Adrenal gland (tissue), 12 donors: Measurements from ENCODE around the gene BBLN. TPM values are rescaled to one million over a fixed set of nuclear protein-coding genes. Genes with fewer than 3 reads are reported as not detected.
A peak's percentile ranks its signal among the peaks of the same experiment; 100 is the strongest.

Experiments used
- DNase-seq, 7 donors: peaks; one replicate each; pipeline ENCODE4 v3.0.0-alpha.2; 2019 to 2020
- H3K27ac ChIP-seq, 5 donors: fragments of 200-600 bp; sonication (generic) in 4 of 5; 1 replicate in 3 of 5; 2 replicates in 2 of 5; pipeline versions ENCODE4 v1.5.1 to v1.8.0; 2016 to 2020; ENCODE audit warnings: mild to moderate bottlenecking in 1 of 5
- H3K27me3 ChIP-seq: fragments of 200-600 bp; 2 replicates; pipeline ENCODE4 v1.8.0; 2021
- H3K36me3 ChIP-seq, 2 donors: fragments of 200-600 bp; replicated peaks in 1 of 2; 1 replicate in 1 of 2; 2 replicates in 1 of 2; pipeline versions ENCODE4 v1.5.1 to v1.8.0; 2018 to 2022
- H3K4me1 ChIP-seq, 2 donors: fragments of 200-600 bp; replicated peaks in 1 of 2; 1 replicate in 1 of 2; 2 replicates in 1 of 2; pipeline versions ENCODE4 v1.5.1 to v1.8.0; 2018 to 2021
- H3K4me3 ChIP-seq, 4 donors: fragments of 200-600 bp; sonication (generic) in 3 of 4; one replicate each; pipeline ENCODE4 v1.5.1; 2016 to 2018
- H3K9me3 ChIP-seq, 3 donors: fragments of 200-600 bp; sonication (generic) in 1 of 3; replicated peaks in 1 of 3; 1 replicate in 2 of 3; 2 replicates in 1 of 3; pipeline versions ENCODE4 v1.5.1 to v1.8.0; 2016 to 2021
- POLR2A ChIP-seq, 2 donors: fragments of 450-650 bp; IDR thresholded peaks; one replicate each; pipeline ENCODE4 v1.6.1; 2017; ENCODE audit warnings: antibody characterized with exemption in 2 of 2, mild to moderate bottlenecking in 2 of 2, moderate library complexity in 1 of 2
- WGBS, 4 donors: extraction: QIAGEN DNeasy Blood & Tissue Kit in 2 of 4; methylation state at CpG; one replicate each; pipeline versions ENCODE4 v1.1.5 to v1.1.7; 2013 to 2017; 5-methylcytosine and 5-hydroxymethylcytosine counted together
- intact Hi-C, 2 donors: fragments of 100-400 bp; cut with DNase I; formaldehyde crosslinking; loops; one replicate each; pipeline versions ENCODE4 v1.14.1 to v1.15.0; 2022 to 2023
- polyA plus RNA-seq, 3 donors: library from polyadenylated mRNA; stranded (reverse); fragments of 200-250 nt in 2 of 3; fragments of 350-450 nt in 1 of 3; fragmentation: Illumina TruSeq in 1 of 3; extraction: RNeasy Lipid Tissue Mini Kit (QIAGEN cat#74804) in 1 of 3; gene quantifications; one replicate each; pipeline ENCODE4 v1.2.3, GENCODE V29; 2013 to 2014
- total RNA-seq, 9 donors: library from RNA; depleted of rRNA in 4 of 9; stranded (reverse); fragments of >200 nt in 4 of 9; fragments of 120-200 nt in 1 of 9; fragmentation: NEBNext Ultra II Directional in 1 of 9; extraction: Animal tissue kit (Norgen Biotek cat#: 25700) in 1 of 9; gene quantifications; one replicate each; pipeline versions ENCODE4 v1.1.0 to v1.2.4, GENCODE V29; 2013 to 2023
- TF ChIP-seq, protein P1 (sequence below), 6 experiments: fragments of 450-650 bp in 4 of 6; fragments of 200-600 bp in 2 of 6; sonication (generic) in 1 of 6; IDR thresholded peaks; 1 replicate in 5 of 6; 2 replicates in 1 of 6; pipeline versions ENCODE4 v1.5.1 to v1.8.0; 2016 to 2021; ENCODE audit warnings: antibody characterized with exemption in 6 of 6, mild to moderate bottlenecking in 2 of 6, moderate library complexity in 1 of 6
- donor health status: healthy with polysubstance abuse.
- donor health status: Bipolar disorder and iron deficiency.
- donor health status: DM: yes; HTN: yes; CAD: no.
- donor health status: DM: no; HTN: no; CAD: no.
- donor health status: DM: no; HTN: no; CAD: no.
- donor health status: DM: yes; HTN: yes; CAD: no.

The BBLN gene
- total and polyA plus RNA-seq, 12 donors: 5.5 to 1,914 (median 419) TPM

DNA sequence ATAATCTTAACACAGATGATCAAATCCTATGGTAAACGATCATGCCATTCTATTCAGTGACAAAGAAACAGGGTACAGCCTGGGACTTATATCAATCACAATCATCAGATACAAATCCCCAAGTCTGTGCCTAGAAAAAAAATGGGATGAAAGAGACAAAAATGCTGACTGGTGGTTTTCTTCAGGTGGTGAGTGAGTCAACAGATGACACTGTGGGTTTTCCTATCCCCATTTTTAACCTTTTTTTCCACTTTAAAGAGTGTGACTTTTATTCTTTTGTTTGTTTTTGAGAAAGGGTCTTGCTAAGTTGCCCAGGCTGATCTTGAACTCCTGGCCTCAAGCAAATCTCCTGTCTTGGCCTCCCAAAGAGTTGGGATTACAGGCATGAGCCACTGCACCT, 28.1 kb downstream of the BBLN start:
- peaks cover 13 to 20% of the 10 kb centered on the region in 2 donors for H3K4me1 ChIP-seq
- intact Hi-C loops: no loop called here
- H3K9me3 ChIP-seq: no peaks in the 10 kb centered on the region
- no peak overlapping the region for H3K4me3 ChIP-seq
- H3K27ac ChIP-seq: no peak overlapping the region
- no peak for TF ChIP-seq POLR2A (IDR thresholded peaks at IDR 0.05)
- TF ChIP-seq, protein P1, sequence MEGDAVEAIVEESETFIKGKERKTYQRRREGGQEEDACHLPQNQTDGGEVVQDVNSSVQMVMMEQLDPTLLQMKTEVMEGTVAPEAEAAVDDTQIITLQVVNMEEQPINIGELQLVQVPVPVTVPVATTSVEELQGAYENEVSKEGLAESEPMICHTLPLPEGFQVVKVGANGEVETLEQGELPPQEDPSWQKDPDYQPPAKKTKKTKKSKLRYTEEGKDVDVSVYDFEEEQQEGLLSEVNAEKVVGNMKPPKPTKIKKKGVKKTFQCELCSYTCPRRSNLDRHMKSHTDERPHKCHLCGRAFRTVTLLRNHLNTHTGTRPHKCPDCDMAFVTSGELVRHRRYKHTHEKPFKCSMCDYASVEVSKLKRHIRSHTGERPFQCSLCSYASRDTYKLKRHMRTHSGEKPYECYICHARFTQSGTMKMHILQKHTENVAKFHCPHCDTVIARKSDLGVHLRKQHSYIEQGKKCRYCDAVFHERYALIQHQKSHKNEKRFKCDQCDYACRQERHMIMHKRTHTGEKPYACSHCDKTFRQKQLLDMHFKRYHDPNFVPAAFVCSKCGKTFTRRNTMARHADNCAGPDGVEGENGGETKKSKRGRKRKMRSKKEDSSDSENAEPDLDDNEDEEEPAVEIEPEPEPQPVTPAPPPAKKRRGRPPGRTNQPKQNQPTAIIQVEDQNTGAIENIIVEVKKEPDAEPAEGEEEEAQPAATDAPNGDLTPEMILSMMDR (IDR thresholded peaks at IDR 0.05): no peak
- no peak for DNase-seq
- H3K36me3 ChIP-seq: peaks cover 0 to 59% of the 10 kb centered on the region in 2 donors
- no peaks in the 10 kb centered on the region for H3K27me3 ChIP-seq
- WGBS, 4 donors: 73 to 80% (median 79%) methylated on average over 1 of the region's 1 CpG

DNA sequence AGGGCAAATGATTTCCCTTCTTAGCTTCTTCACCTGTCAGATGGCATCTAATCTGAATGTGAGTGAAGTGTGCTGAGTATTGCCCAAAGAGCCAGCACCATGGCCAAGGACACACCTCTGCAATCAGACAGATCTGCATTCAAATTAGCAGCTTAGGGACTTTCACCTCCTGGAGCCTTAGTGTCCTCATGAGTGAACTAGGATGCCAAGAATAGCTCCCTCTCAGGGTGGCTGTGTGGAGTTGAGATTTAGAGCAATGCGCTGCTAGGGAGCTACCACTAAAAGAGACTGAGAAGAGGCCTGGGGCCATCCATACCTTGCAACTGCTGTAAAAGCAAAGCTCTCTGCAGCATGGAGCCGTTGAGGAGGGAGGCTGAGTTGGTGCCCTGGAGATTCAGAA, 29.9 kb downstream of the BBLN start:
- no peaks in the 10 kb centered on the region for H3K27me3 ChIP-seq
- intact Hi-C loops: no loop called here
- H3K36me3 ChIP-seq: peaks cover 0 to 43% of the 10 kb centered on the region in 2 donors
- TF ChIP-seq, protein P1 (IDR thresholded peaks at IDR 0.05): no peak
- no peak for TF ChIP-seq POLR2A (IDR thresholded peaks at IDR 0.05)
- H3K4me1 ChIP-seq: peaks cover 13 to 20% of the 10 kb centered on the region in 2 donors
- WGBS, 4 donors: 71 to 94% (median 92%) methylated on average over 2 of the region's 2 CpGs
- H3K27ac ChIP-seq: no peak overlapping the region
- no peak overlapping the region for H3K4me3 ChIP-seq
- no peaks in the 10 kb centered on the region for H3K9me3 ChIP-seq
- DNase-seq: no peak

DNA sequence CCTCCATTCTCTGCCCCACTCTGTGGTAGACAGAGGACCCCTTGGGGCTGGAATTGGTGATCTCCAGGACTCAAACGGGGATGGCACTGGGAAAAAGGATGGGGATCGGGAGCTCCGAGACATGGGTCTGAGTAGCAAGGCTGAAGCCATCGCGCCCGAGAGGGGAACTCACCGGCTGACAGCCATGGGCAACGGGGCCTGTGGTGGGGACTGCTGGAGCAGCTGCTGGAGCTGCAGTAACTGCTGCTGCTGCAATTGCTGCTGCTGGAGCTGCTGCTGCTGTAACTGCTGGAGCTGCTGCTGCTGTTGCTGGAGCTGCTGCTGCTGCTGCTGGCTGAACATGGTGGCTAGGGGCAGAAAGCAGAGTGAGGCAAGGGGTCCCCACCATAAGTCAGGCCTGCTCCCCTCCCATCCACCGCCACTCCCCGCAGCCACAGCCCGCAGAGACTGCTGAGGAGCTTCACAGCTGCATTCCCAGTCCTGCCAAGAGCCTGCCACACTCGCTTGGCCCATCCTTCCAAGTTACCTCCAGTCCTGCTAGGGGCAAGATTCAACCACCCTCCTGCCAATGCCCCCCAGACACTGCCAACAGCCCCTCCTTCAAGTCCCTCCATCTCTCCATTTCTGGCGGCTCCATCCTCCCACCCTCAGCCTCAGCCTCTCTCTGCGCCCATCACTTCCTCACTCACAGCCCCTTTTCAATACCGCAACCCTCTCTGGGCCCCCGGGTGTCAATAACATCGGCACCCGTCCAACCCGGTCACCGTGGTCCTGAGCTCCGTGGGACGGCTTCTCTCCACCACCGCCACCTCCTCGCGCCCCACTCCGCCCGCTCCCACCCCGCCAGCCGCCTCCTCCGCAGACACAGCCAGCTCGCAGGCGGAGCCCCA, 30.7 kb downstream of the BBLN start:
- intact Hi-C loops: no loop called here
- no peak for TF ChIP-seq POLR2A (IDR thresholded peaks at IDR 0.05)
- TF ChIP-seq, protein P1 (IDR thresholded peaks at IDR 0.05): no peak
- WGBS, 4 donors: 17 to 27% (median 21%) methylated on average over 25 to 32 of the region's 32 CpGs
- Histone ChIP-seq H3K27ac (peak overlapping the region; percentile 47 to 95 (median 81)), H3K36me3 (peaks cover 0 to 36% of the 10 kb centered on the region in 2 donors), H3K4me1 (peaks cover 13 to 20% of the 10 kb centered on the region in 2 donors), H3K9me3 (no peaks in the 10 kb centered on the region), H3K27me3 (no peaks in the 10 kb centered on the region), H3K4me3 (peak overlapping the region; percentile 37 to 93 (median 64))
- DNase-seq: peak in 3 of 7 donors; percentile 28 to 43 (median 40)

DNA sequence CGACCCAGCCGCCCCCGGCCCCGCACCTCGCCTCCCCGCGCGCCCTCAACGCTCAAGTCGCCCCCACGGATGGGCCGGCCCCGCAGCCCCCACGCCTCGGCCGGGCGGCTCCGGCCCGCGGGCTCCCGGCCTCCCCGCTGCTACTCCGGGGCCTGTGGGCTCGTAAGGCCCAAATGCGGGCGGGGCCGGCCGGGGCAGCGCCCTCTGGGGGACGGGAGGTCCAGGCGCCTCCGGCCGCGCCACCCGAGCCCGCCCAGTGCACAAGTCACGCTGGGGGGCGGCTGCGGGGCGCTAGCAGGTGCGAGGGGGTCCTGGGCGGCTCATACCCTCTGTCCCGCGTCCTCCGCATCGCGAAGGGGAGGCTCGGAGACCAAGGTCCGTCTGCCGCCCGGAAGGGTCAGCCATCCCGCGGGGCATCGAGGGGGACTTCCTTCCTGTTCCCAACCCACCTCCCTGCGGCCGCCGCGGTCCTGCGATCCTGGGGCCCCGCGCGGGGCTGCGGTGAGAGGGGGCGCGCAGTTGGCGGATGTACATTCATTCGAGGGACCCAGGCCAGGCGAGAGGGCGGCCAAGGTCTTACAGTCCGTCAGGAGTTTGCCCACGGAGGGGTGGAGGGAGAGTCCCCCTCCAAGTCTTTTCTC, 31.5 kb downstream of the BBLN start, which contains the start of gene CIZ1:
Gene CIZ1 (minus strand): TSS at position 167 of the 641 bp plus-strand sequence. CDS start 715 bp downstream, outside the sequence.
- Histone ChIP-seq H3K36me3 (peaks cover 0 to 28% of the 10 kb centered on the region in 2 donors), H3K4me3 (peak within 1 kb of the TSS; percentile 37 to 93 (median 64)), H3K27me3 (no peaks in the 10 kb centered on the region), H3K4me1 (peaks cover 13 to 20% of the 10 kb centered on the region in 2 donors), H3K9me3 (no peaks in the 10 kb centered on the region), H3K27ac (peak within 1 kb of the TSS; percentile 47 to 95 (median 81))
- DNase-seq: peak; percentile 75 to 84 (median 80)
- WGBS, 4 donors: 0 to 1% (median 0%) methylated on average over 9 to 71 of the region's 71 CpGs
- intact Hi-C loops: no loop called here
- TF ChIP-seq, protein P1 (IDR thresholded peaks at IDR 0.05): peak; percentile 21 to 82 (median 64)
- TF ChIP-seq POLR2A (IDR thresholded peaks at IDR 0.05): peak; percentile 55 to 69
